ENCODE results near the gene RABL2A. TPM values are rescaled to one million over a fixed set of nuclear protein-coding genes. Genes with fewer than 3 reads are reported as not detected.
"Not testable (repeated sequence)": the region's sequence is repeated elsewhere in the genome, so short reads cannot be mapped to it uniquely, and the experiment has no call there.

The RABL2A gene
- total RNA-seq, 1 experiment from 2014 or later, result 11.4 TPM

DNA sequence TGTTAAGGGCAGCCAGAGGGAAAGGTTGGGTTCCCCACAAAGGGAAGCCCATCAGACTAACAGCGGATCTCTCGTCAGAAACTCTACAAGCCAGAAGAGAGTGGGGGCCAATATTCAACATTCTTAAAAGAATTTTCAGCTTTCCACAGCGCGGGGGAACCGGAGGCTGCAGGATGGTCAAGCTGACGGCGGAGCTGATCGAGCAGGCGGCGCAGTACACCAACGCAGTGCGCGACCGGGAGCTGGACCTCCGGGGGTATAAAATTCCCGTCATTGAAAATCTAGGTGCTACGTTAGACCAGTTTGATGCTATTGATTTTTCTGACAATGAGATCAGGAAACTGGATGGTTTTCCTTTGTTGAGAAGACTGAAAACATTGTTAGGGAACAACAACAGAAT is 30.7 kb downstream of the RABL2A start:
- H3K4me2 ChIP-seq (ENCODE audit: insufficient read depth, insufficient read length, low read length); H4K5ac ChIP-seq (ENCODE audit: insufficient read length, low read depth, low read length); H2BK20ac ChIP-seq (ENCODE audit: low read depth, low read length, poor library complexity, severe bottlenecking); H3K27ac Mint-ChIP-seq; H2BK120ac ChIP-seq (ENCODE audit: low read depth, low read length, poor library complexity, severe bottlenecking); H3K23me2 ChIP-seq (ENCODE audit: insufficient read length, low read depth, low read length, poor library complexity, severe bottlenecking); H2AFZ ChIP-seq (ENCODE audit: low read length); H2BK12ac ChIP-seq (ENCODE audit: insufficient read length, low read depth, low read length); H3K79me2 ChIP-seq (ENCODE audit: insufficient read depth, low read length); H3K18ac ChIP-seq (ENCODE audit: insufficient read length, low read depth, low read length); H3K27ac ChIP-seq (ENCODE audit: insufficient read length, low read depth, low read length); DNase-seq; H3K4me1 ChIP-seq (ENCODE audit: insufficient read depth, low read length); H3K14ac ChIP-seq (ENCODE audit: insufficient read depth, low read length); H3K79me1 ChIP-seq (ENCODE audit: insufficient read depth, low read depth, low read length, poor library complexity, severe bottlenecking); H4K20me1 ChIP-seq (ENCODE audit: control insufficient read depth, insufficient read depth, insufficient read length); H2BK15ac ChIP-seq (ENCODE audit: low read depth, low read length); H3K9ac ChIP-seq (ENCODE audit: extremely low read depth, insufficient read length, low read length); H3K4me1 Mint-ChIP-seq; H3T11ph ChIP-seq (ENCODE audit: low read length); H3K27me3 ChIP-seq (ENCODE audit: insufficient read depth, low read length); H3K56ac ChIP-seq (ENCODE audit: insufficient read length, low read depth, low read length); H3K23ac ChIP-seq (ENCODE audit: insufficient read length, low read depth, low read length); H3K9me3 ChIP-seq (ENCODE audit: control insufficient read depth, low read depth, low read length); H2BK5ac ChIP-seq (ENCODE audit: insufficient read length, low read length); H4K91ac ChIP-seq (ENCODE audit: insufficient read length, low read depth, low read length); H3K4ac ChIP-seq (ENCODE audit: low read depth, low read length); H2AK5ac ChIP-seq (ENCODE audit: insufficient read length, low read length); H3K4me3 Mint-ChIP-seq; H4K8ac ChIP-seq (replicated peaks; ENCODE audit: insufficient read length, low read depth, low read length): not testable (repeated sequence)
- no CpG with 5 or more reads among the region's 17 CpGs for WGBS (ENCODE audit: extremely low coverage, insufficient read length, low lambda C conversion rate)
- peaks cover 20 to 42% of the 10 kb centered on the region in 2 experiments for H3K9me3 Mint-ChIP-seq
- H3K36me3 Mint-ChIP-seq (ENCODE audit: insufficient read depth in 1 of 3, low read depth in 3 of 3), result peaks cover 0 to 10% (median 5%) of the 10 kb centered on the region in 3 experiments; a peak in 5 of 7 replicates
- peaks cover 79% of the 10 kb centered on the region for H3K27me3 Mint-ChIP-seq (ENCODE audit: low read depth)

DNA sequence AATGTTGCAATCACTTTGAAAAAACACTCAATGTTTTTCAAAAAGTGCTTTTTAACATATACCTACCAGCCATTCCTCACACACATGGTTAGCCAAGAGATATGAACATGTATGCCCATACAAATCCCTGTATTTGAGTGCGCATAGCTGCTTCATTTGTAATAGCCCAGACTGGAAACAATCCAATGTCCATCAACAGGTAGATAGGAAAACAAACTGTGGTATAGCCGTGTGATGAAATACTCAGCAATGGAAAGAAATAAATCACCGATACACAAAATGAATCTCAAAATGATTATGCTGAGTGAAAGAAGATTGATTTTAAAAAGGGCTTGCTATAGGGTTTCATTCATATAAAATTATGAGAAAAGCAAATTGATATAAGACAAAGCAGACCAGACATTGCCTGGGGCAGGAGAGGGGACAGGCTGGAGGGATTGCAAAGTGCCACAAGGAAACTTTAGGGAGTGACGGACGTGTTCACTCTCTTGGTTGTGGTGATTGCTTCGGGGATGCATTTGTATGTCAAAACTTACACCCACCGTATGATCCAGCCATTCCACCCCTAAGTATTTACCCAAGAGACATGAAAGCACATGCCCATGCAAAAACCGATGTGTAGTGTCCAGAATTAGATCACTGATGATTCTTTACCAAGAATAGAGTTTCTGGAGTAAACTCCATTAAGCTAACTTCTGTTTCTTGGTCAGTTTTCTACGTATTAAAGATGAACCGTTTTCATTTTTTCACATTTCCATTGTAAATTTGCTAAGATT is 36.4 kb downstream of the RABL2A start:
- H3K23ac ChIP-seq (ENCODE audit: insufficient read length, low read depth, low read length); H2BK120ac ChIP-seq (ENCODE audit: low read depth, low read length, poor library complexity, severe bottlenecking); H3K14ac ChIP-seq (ENCODE audit: insufficient read depth, low read length); H3K4ac ChIP-seq (ENCODE audit: low read depth, low read length); H2BK5ac ChIP-seq (ENCODE audit: insufficient read length, low read length); H3K9ac ChIP-seq (ENCODE audit: extremely low read depth, insufficient read length, low read length); H4K8ac ChIP-seq (replicated peaks; ENCODE audit: insufficient read length, low read depth, low read length); H2BK15ac ChIP-seq (ENCODE audit: low read depth, low read length); H3K4me3 Mint-ChIP-seq; H3K4me1 Mint-ChIP-seq; H2AFZ ChIP-seq (ENCODE audit: low read length); H3K27ac Mint-ChIP-seq; H3K79me1 ChIP-seq (ENCODE audit: insufficient read depth, low read depth, low read length, poor library complexity, severe bottlenecking); H2AK5ac ChIP-seq (ENCODE audit: insufficient read length, low read length); H4K20me1 ChIP-seq (ENCODE audit: control insufficient read depth, insufficient read depth, insufficient read length); H2BK20ac ChIP-seq (ENCODE audit: low read depth, low read length, poor library complexity, severe bottlenecking); H3K27ac ChIP-seq (ENCODE audit: insufficient read length, low read depth, low read length); H3K36me3 Mint-ChIP-seq (ENCODE audit: insufficient read depth in 1 of 3, low read depth in 3 of 3); H3K4me1 ChIP-seq (ENCODE audit: insufficient read depth, low read length); H4K91ac ChIP-seq (ENCODE audit: insufficient read length, low read depth, low read length); H4K5ac ChIP-seq (ENCODE audit: insufficient read length, low read depth, low read length); H3K4me2 ChIP-seq (ENCODE audit: insufficient read depth, insufficient read length, low read length); H3K9me3 ChIP-seq (ENCODE audit: control insufficient read depth, low read depth, low read length); H3K23me2 ChIP-seq (ENCODE audit: insufficient read length, low read depth, low read length, poor library complexity, severe bottlenecking); H3T11ph ChIP-seq (ENCODE audit: low read length); H3K18ac ChIP-seq (ENCODE audit: insufficient read length, low read depth, low read length); H3K79me2 ChIP-seq (ENCODE audit: insufficient read depth, low read length); H3K9me3 Mint-ChIP-seq; H3K27me3 ChIP-seq (ENCODE audit: insufficient read depth, low read length); DNase-seq; H3K56ac ChIP-seq (ENCODE audit: insufficient read length, low read depth, low read length); H2BK12ac ChIP-seq (ENCODE audit: insufficient read length, low read depth, low read length): not testable (repeated sequence)
- no CpG with 5 or more reads among the region's 10 CpGs for WGBS (ENCODE audit: extremely low coverage, insufficient read length, low lambda C conversion rate)
- peaks cover 74% of the 10 kb centered on the region for H3K27me3 Mint-ChIP-seq (ENCODE audit: low read depth)

All from H9 (cell line).